K562 (cell line): ENCODE measurements around the gene HPCAL1. TPM values are rescaled to one million over a fixed set of nuclear protein-coding genes. Genes with fewer than 3 reads are reported as not detected.
A peak's percentile ranks its signal among the peaks of the same experiment; 100 is the strongest.

Experiments
- ARID2 ChIP-seq: fragments of 450-650 bp; IDR thresholded peaks from 2 replicates; pipeline ENCODE4 v1.6.1; 2017; ENCODE audit warnings: antibody characterized with exemption, mild to moderate bottlenecking
- ERF ChIP-seq: fragments of 450-650 bp; formaldehyde crosslinking; IDR thresholded peaks from 2 replicates; pipeline ENCODE4 v1.4.0; 2020; ENCODE audit warnings: mild to moderate bottlenecking, mixed read lengths
- ETV1 ChIP-seq: fragments of 450-650 bp; conservative IDR thresholded peaks from 2 replicates; pipeline ENCODE4 v1.6.1; 2016; ENCODE audit warnings: missing genetic modification characterization, control low read depth, low read depth, missing compliant biosample characterization
- ETV5 ChIP-seq: sonication (generic); formaldehyde crosslinking; IDR thresholded peaks from 2 replicates; pipeline ENCODE4 v1.4.0; 2020; ENCODE audit warnings: low read depth, mild to moderate bottlenecking, missing genetic modification reagents
- HMGN3 ChIP-seq: IDR thresholded peaks from 2 replicates; pipeline ENCODE4 v1.6.1; 2011; ENCODE audit warnings: borderline replicate concordance, low read depth, mild to moderate bottlenecking, mixed read lengths, low read length; ENCODE audit not compliant: insufficient read length; ENCODE audit errors: extremely low read depth
- NR2C2 ChIP-seq, 2 experiments: fragments of 200-800 bp in 1 of 2; sonication (Bioruptor generic) in 1 of 2; sonication (generic) in 1 of 2; formaldehyde crosslinking in 1 of 2; IDR thresholded peaks; 2 replicates each; pipeline versions ENCODE4 v1.6.1 to v1.8.0; 2016 to 2022; ENCODE audit warnings: mild to moderate bottlenecking in 1 of 2, missing compliant biosample characterization in 1 of 2, missing genetic modification characterization in 1 of 2, missing genetic modification reagents in 1 of 2
- NR3C1 ChIP-seq: sonication (generic); formaldehyde crosslinking; IDR thresholded peaks from 2 replicates; pipeline ENCODE4 v1.8.1; 2022; ENCODE audit warnings: missing genetic modification reagents
- SREBF2 ChIP-seq: sonication (generic); formaldehyde crosslinking; IDR thresholded peaks from 2 replicates; pipeline ENCODE4 v1.4.0; 2020; ENCODE audit warnings: mild to moderate bottlenecking, missing genetic modification reagents
- TAF1 ChIP-seq: IDR thresholded peaks from 2 replicates; pipeline ENCODE4 v1.6.1; 2011; ENCODE audit warnings: mild to moderate bottlenecking, low read length, moderate library complexity; ENCODE audit not compliant: insufficient read depth, control insufficient read depth, severe bottlenecking; ENCODE audit errors: extremely low read depth
- ZFX ChIP-seq: sonication (generic); formaldehyde crosslinking; IDR thresholded peaks from 2 replicates; pipeline ENCODE4 v1.8.0; 2022; ENCODE audit warnings: mild to moderate bottlenecking, missing genetic modification reagents, moderate library complexity
- ZNF146 ChIP-seq: IDR thresholded peaks from one replicate; pipeline ENCODE4 v1.6.1; 2018; ENCODE audit warnings: missing compliant biosample characterization; ENCODE audit not compliant: unreplicated experiment
- ZNF551 ChIP-seq: fragments of 250-450 bp; sonication (Bioruptor Pico); IDR thresholded peaks from 2 replicates; pipeline ENCODE4 v1.5.0; 2021; ENCODE audit warnings: mild to moderate bottlenecking, moderate library complexity
- polyA plus RNA-seq, 8 experiments: library from polyadenylated mRNA; depleted of rRNA in 4 of 8; stranded (reverse) in 5 of 8; unstranded in 3 of 8; fragments of >200 nt; fragmentation: Nextera tagmentation in 2 of 8; fragmentation: Illumina TruSeq in 1 of 8; extraction: Ambion mirVana in 2 of 8; extraction: Trizol in 1 of 8; gene quantifications; 2 replicates each; pipeline versions ENCODE4 v1.2.1 to v1.2.3, GENCODE V29; 2011 to 2014; ENCODE audit warnings: inconsistent platforms in 1 of 8, missing spikeins in 1 of 8
- total RNA-seq, 7 experiments: library from RNA; depleted of rRNA in 6 of 7; stranded (reverse); fragments of >200 nt in 6 of 7; fragmentation: Illumina TruSeq in 2 of 7; extraction: Trizol in 2 of 7; gene quantifications; 2 replicates each; pipeline versions ENCODE4 v1.2.1 to v1.2.3, GENCODE V29; 2011 to 2021; ENCODE audit warnings: low replicate concordance in 1 of 7
- TF ChIP-seq, protein P1 (sequence below): fragments of 450-650 bp; IDR thresholded peaks from 2 replicates; pipeline ENCODE4 v1.6.1; 2017; ENCODE audit warnings: antibody characterized with exemption
- TF ChIP-seq, protein P2 (sequence below), 2 experiments: fragments of 150-350 bp in 1 of 2; IDR thresholded peaks; 2 replicates each; pipeline ENCODE4 v1.6.1; 2012 to 2016; ENCODE audit warnings: low read depth in 2 of 2, low read length in 2 of 2, mild to moderate bottlenecking in 1 of 2, moderate library complexity in 1 of 2
- TF ChIP-seq, protein P3 (sequence below): fragments of 250-450 bp; sonication (Bioruptor Pico); IDR thresholded peaks from 2 replicates; pipeline ENCODE4 v1.5.0; 2021; ENCODE audit warnings: mild to moderate bottlenecking, borderline replicate concordance
- TF ChIP-seq, protein P4 (sequence below), 2 experiments: fragments of 250-450 bp in 1 of 2; fragments of 450-650 bp in 1 of 2; sonication (Bioruptor Pico) in 1 of 2; IDR thresholded peaks; 2 replicates each; pipeline versions ENCODE4 v1.6.1 to v1.8.0; 2016 to 2021; ENCODE audit warnings: mild to moderate bottlenecking in 2 of 2, moderate library complexity in 2 of 2, missing compliant biosample characterization in 1 of 2, missing genetic modification characterization in 1 of 2

HPCAL1 gene
- total and polyA plus RNA-seq, 9 of the 15 experiments (the other 6 are each of a cell fraction or from before 2014, with no cell fraction given): 2.7 to 65.5 (median 23.9) TPM

DNA sequence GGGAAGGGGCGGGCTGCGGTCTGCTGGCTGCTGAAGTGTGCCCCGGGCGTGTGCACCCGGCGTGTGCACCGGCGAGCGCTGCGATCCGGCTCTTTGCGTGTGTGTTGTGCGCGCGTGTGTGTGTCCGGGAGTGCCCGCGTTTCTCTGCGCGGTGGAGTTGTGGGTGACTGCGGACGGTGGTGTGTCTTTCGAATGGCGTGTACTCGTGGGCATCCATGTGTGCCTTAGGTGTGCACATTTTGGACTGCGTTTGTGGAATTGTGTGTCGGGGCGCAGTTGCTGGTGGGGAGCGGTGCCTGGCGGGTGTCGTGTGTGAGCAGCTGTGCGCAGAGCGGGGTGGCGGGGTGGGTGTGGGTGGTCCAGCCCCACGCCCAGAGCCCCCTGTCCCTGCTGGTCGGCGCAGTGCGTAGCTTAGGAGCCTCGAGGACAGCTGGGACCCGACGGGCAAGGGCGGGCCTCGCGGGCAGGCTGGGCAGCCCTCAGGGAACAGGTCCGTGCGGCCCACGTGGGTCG is 533 bp downstream of the HPCAL1 start (continued):
- TF ChIP-seq, protein P1, sequence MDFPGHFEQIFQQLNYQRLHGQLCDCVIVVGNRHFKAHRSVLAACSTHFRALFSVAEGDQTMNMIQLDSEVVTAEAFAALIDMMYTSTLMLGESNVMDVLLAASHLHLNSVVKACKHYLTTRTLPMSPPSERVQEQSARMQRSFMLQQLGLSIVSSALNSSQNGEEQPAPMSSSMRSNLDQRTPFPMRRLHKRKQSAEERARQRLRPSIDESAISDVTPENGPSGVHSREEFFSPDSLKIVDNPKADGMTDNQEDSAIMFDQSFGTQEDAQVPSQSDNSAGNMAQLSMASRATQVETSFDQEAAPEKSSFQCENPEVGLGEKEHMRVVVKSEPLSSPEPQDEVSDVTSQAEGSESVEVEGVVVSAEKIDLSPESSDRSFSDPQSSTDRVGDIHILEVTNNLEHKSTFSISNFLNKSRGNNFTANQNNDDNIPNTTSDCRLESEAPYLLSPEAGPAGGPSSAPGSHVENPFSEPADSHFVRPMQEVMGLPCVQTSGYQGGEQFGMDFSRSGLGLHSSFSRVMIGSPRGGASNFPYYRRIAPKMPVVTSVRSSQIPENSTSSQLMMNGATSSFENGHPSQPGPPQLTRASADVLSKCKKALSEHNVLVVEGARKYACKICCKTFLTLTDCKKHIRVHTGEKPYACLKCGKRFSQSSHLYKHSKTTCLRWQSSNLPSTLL: no peak
- TF ChIP-seq, protein P2, sequence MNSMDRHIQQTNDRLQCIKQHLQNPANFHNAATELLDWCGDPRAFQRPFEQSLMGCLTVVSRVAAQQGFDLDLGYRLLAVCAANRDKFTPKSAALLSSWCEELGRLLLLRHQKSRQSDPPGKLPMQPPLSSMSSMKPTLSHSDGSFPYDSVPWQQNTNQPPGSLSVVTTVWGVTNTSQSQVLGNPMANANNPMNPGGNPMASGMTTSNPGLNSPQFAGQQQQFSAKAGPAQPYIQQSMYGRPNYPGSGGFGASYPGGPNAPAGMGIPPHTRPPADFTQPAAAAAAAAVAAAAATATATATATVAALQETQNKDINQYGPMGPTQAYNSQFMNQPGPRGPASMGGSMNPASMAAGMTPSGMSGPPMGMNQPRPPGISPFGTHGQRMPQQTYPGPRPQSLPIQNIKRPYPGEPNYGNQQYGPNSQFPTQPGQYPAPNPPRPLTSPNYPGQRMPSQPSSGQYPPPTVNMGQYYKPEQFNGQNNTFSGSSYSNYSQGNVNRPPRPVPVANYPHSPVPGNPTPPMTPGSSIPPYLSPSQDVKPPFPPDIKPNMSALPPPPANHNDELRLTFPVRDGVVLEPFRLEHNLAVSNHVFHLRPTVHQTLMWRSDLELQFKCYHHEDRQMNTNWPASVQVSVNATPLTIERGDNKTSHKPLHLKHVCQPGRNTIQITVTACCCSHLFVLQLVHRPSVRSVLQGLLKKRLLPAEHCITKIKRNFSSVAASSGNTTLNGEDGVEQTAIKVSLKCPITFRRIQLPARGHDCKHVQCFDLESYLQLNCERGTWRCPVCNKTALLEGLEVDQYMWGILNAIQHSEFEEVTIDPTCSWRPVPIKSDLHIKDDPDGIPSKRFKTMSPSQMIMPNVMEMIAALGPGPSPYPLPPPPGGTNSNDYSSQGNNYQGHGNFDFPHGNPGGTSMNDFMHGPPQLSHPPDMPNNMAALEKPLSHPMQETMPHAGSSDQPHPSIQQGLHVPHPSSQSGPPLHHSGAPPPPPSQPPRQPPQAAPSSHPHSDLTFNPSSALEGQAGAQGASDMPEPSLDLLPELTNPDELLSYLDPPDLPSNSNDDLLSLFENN (IDR thresholded peaks at IDR 0.05; ENCODE audit: low read depth in 2 of 2, low read length in 2 of 2): no peak
- no peak for TF ChIP-seq ARID2
- TF ChIP-seq ERF (CRISPR knock-in tag): no peak
- TF ChIP-seq ETV5 (CRISPR knock-in tag): no peak
- TF ChIP-seq TAF1: no peak
- no peak for TF ChIP-seq NR2C2 (CRISPR knock-in tag; IDR thresholded peaks at IDR 0.05)
- TF ChIP-seq NR2C2 (tag; IDR thresholded peaks at IDR 0.05): no peak
- 0 out of 2 replicates have a peak, but pooled peaks have one; percentile 51 for TF ChIP-seq NR3C1 (CRISPR knock-in tag)
- TF ChIP-seq HMGN3: peak; percentile 21
- TF ChIP-seq SREBF2: no peak
- TF ChIP-seq ZNF551 (CRISPR knock-in tag): no peak
- TF ChIP-seq, protein P3, sequence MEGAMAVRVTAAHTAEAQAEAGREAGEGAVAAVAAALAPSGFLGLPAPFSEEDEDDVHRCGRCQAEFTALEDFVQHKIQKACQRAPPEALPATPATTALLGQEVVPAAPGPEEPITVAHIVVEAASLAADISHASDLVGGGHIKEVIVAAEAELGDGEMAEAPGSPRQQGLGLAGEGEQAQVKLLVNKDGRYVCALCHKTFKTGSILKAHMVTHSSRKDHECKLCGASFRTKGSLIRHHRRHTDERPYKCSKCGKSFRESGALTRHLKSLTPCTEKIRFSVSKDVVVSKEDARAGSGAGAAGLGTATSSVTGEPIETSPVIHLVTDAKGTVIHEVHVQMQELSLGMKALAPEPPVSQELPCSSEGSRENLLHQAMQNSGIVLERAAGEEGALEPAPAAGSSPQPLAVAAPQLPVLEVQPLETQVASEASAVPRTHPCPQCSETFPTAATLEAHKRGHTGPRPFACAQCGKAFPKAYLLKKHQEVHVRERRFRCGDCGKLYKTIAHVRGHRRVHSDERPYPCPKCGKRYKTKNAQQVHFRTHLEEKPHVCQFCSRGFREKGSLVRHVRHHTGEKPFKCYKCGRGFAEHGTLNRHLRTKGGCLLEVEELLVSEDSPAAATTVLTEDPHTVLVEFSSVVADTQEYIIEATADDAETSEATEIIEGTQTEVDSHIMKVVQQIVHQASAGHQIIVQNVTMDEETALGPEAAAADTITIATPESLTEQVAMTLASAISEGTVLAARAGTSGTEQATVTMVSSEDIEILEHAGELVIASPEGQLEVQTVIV (CRISPR knock-in tag): no peak
- TF ChIP-seq ZNF146 (CRISPR knock-in tag): no peak
- TF ChIP-seq ZFX (CRISPR knock-in tag): peak; percentile 47; the same call in 1 of the 2 replicates
- no peak for TF ChIP-seq ETV1 (tag)
- TF ChIP-seq, protein P4, sequence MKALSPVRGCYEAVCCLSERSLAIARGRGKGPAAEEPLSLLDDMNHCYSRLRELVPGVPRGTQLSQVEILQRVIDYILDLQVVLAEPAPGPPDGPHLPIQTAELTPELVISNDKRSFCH (CRISPR knock-in tag; IDR thresholded peaks at IDR 0.05): no peak
- TF ChIP-seq, protein P4 (tag; IDR thresholded peaks at IDR 0.05): 0 out of 2 replicates have a peak, but pooled peaks have one; percentile 31
